ENCODE measurements around the gene NRBP1.
A peak's percentile ranks its signal among the peaks of the same experiment; 100 is the strongest.

The NRBP1 gene

GRCh38 chr2:27471961-27472360, 43.5 kb downstream of the NRBP1 start:
- no peak overlapping the region for H3K27ac ChIP-seq
- DNase-seq (ENCODE audit: low spot score) = no peak
- POLR2A ChIA-PET (ENCODE audit: low non-redundant PET) = no interaction called here
- CTCF ChIA-PET = no interaction called here
- no peak for TF ChIP-seq CTCF (conservative IDR thresholded peaks at IDR 0.05; ENCODE audit: low read depth)

- H3K27ac ChIP-seq = no peak overlapping the region
- no peak for DNase-seq (ENCODE audit: low spot score)
- no peak for TF ChIP-seq CTCF (conservative IDR thresholded peaks at IDR 0.05; ENCODE audit: low read depth)
- POLR2A ChIA-PET (ENCODE audit: low non-redundant PET) = no interaction called here
- CTCF ChIA-PET = no interaction called here
Measured at GRCh38 chr2:27485496-27485895, 57.1 kb downstream of the NRBP1 start.

DNA sequence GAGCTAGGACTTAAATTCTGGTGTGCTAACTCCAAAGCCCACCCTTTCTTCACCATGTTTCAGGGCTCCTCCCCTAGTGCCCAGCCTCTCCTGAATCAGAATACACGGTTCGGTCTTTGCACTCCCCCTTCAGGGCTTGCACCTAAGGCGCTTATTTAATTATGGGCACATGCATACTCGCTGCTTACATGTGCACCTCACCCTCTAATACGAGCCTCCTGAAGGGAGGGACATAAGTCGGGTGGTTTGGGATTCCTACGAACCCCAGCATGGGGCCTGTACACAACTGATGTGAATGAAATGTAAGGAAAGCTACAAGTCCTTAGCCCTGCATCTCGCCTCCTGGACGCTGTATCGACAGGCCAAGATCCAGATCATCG, 60.7 kb downstream of the NRBP1 start:
- H3K27ac ChIP-seq = peak overlapping the region; percentile 57
- POLR2A ChIA-PET (ENCODE audit: low non-redundant PET) = no interaction called here
- CTCF ChIA-PET = no interaction called here
- peak; percentile 20 for DNase-seq (ENCODE audit: low spot score)
- TF ChIP-seq CTCF (conservative IDR thresholded peaks at IDR 0.05; ENCODE audit: low read depth) = no peak

GRCh38 chr2:27489498-27490397, 61.3 kb downstream of the NRBP1 start, which contains the start of gene IFT172:
TSS of gene IFT172 (minus strand) at chr2:27489743. CDS start at chr2:27489653, 90 bp downstream.
- peak; percentile 97 for DNase-seq (ENCODE audit: low spot score)
- POLR2A ChIA-PET (ENCODE audit: low non-redundant PET) = no interaction called here

More at GRCh38 chr2:27489498-27490397, 61.3 kb downstream of the NRBP1 start, which contains the start of gene IFT172:
- TF ChIP-seq CTCF (conservative IDR thresholded peaks at IDR 0.05; ENCODE audit: low read depth) = no peak
- CTCF ChIA-PET = no interaction called here
- peak within 1 kb of the TSS; percentile 57 for H3K27ac ChIP-seq

All from RWPE1 (cell line).